HG03469 (cell line): Measurements from ENCODE around the gene ARSK.
A peak's percentile ranks its signal among the peaks of the same experiment; 100 is the strongest.

ENCODE experiments used
- ATAC-seq: cut with Tn5 transposase; IDR thresholded peaks from one replicate; pipeline ENCODE4 v1.9.1; 2021; ENCODE audit warnings: mild to moderate bottlenecking, moderate library complexity, moderate number of reproducible peaks; ENCODE audit not compliant: unreplicated experiment

The ARSK gene

GRCh38 chr5:95554647-95555548 lies at the start of gene ARSK, which contains the start of gene SKIC3:
Gene ARSK (plus strand): TSS chr5:95555101. CDS start chr5:95555279, 178 bp downstream.
Gene SKIC3 (minus strand): TSS chr5:95554977. CDS start chr5:95547150, 7,827 bp downstream.
- peak; percentile 81 for ATAC-seq

- ATAC-seq: no peak
These were observed 46.4 kb upstream of the ARSK start for GRCh38 chr5:95508550-95508949.

- ATAC-seq: no peak
These were observed 43.3 kb upstream of the ARSK start for GRCh38 chr5:95511606-95512005.

GRCh38 chr5:95518417-95518816 lies 36.5 kb upstream of the ARSK start:
- no peak for ATAC-seq

GRCh38 chr5:95519151-95519550 lies 35.8 kb upstream of the ARSK start:
- ATAC-seq: no peak

GRCh38 chr5:95519681-95520080 lies 35.2 kb upstream of the ARSK start:
- no peak for ATAC-seq

GRCh38 chr5:95520206-95520605 lies 34.7 kb upstream of the ARSK start:
- no peak for ATAC-seq

GRCh38 chr5:95524423-95524822 lies 30.5 kb upstream of the ARSK start:
- ATAC-seq: no peak

GRCh38 chr5:95526871-95527270 lies 28.0 kb upstream of the ARSK start:
- ATAC-seq: no peak

GRCh38 chr5:95528565-95528964 lies 26.3 kb upstream of the ARSK start:
- ATAC-seq: no peak

- ATAC-seq: no peak
These were observed 24.5 kb upstream of the ARSK start for GRCh38 chr5:95530416-95530815.

GRCh38 chr5:95531491-95531890 lies 23.4 kb upstream of the ARSK start:
- ATAC-seq: no peak

GRCh38 chr5:95532415-95532814 lies 22.5 kb upstream of the ARSK start:
- ATAC-seq: no peak

GRCh38 chr5:95533106-95533505 lies 21.8 kb upstream of the ARSK start:
- ATAC-seq: no peak

GRCh38 chr5:95533761-95534160 lies 21.1 kb upstream of the ARSK start:
- ATAC-seq: no peak

GRCh38 chr5:95537501-95537900 lies 17.4 kb upstream of the ARSK start:
- ATAC-seq: no peak

- no peak for ATAC-seq
These were observed 11.7 kb upstream of the ARSK start for GRCh38 chr5:95543017-95543705.

GRCh38 chr5:95549030-95549429 lies 5.9 kb upstream of the ARSK start:
- no peak for ATAC-seq

GRCh38 chr5:95554331-95554646 lies 612 bp upstream of the ARSK start:
- ATAC-seq: peak; percentile 19

- no peak for ATAC-seq
These were observed 652 bp downstream of the ARSK start for GRCh38 chr5:95555553-95555952.

- no peak for ATAC-seq
These were observed 2.9 kb downstream of the ARSK start for GRCh38 chr5:95557841-95558240.

GRCh38 chr5:95562282-95562681 lies 7.4 kb downstream of the ARSK start:
- no peak for ATAC-seq
